ENCODE data around the gene IRX6.

Gene IRX6

GRCh38 chr16:55279598-55279997 lies 44.4 kb upstream of the IRX6 start:
- Histone ChIP-seq H3K4me3 (ENCODE audit: low read depth, low read length) (no peak overlapping the region), H3K4me2 (ENCODE audit: low read length) (no peak overlapping the region), H3K4me1 (no peaks in the 10 kb centered on the region), H3K36me3 (ENCODE audit: control insufficient read depth, insufficient read depth, low read length) (no peaks in the 10 kb centered on the region), H3K27me3 (ENCODE audit: control insufficient read depth, insufficient read depth, low read length) (no peaks in the 10 kb centered on the region), H3K9me3 (ENCODE audit: control insufficient read depth, low read length) (no peaks in the 10 kb centered on the region), H3K79me2 (no peaks in the 10 kb centered on the region), H3K27ac (no peak overlapping the region), H2AFZ (no peak overlapping the region), H3K9ac (no peak overlapping the region)
- TF ChIP-seq, protein P1, sequence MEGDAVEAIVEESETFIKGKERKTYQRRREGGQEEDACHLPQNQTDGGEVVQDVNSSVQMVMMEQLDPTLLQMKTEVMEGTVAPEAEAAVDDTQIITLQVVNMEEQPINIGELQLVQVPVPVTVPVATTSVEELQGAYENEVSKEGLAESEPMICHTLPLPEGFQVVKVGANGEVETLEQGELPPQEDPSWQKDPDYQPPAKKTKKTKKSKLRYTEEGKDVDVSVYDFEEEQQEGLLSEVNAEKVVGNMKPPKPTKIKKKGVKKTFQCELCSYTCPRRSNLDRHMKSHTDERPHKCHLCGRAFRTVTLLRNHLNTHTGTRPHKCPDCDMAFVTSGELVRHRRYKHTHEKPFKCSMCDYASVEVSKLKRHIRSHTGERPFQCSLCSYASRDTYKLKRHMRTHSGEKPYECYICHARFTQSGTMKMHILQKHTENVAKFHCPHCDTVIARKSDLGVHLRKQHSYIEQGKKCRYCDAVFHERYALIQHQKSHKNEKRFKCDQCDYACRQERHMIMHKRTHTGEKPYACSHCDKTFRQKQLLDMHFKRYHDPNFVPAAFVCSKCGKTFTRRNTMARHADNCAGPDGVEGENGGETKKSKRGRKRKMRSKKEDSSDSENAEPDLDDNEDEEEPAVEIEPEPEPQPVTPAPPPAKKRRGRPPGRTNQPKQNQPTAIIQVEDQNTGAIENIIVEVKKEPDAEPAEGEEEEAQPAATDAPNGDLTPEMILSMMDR (IDR thresholded peaks at IDR 0.05), result no peak

DNA sequence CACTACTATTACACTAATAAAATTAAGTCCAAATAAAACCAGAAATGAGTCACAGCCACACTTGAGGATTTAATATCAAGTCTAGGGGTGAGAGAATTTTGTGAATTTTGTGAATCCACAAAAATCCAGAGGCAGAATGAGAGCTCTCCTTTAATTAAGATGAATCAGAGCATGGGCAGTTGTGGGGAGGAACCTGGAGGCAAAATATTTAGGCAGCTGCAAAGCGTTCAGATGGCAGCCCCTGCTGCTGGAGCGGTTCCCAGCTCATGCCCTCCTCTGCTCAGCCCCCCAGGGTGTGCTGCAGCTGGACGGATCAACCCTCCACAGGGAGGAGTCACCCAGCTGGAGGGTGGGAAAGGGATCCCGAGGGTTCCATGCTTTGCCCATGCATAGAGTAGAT lies 43.4 kb upstream of the IRX6 start:
- Histone ChIP-seq H3K9me3 (ENCODE audit: control insufficient read depth, low read length) (no peaks in the 10 kb centered on the region), H3K4me1 (no peaks in the 10 kb centered on the region), H3K27ac (no peak overlapping the region), H3K4me2 (ENCODE audit: low read length) (no peak overlapping the region), H3K27me3 (ENCODE audit: control insufficient read depth, insufficient read depth, low read length) (no peaks in the 10 kb centered on the region), H3K9ac (no peak overlapping the region), H3K36me3 (ENCODE audit: control insufficient read depth, insufficient read depth, low read length) (no peaks in the 10 kb centered on the region), H3K79me2 (no peaks in the 10 kb centered on the region), H3K4me3 (ENCODE audit: low read depth, low read length) (no peak overlapping the region), H2AFZ (no peak overlapping the region)
- TF ChIP-seq, protein P1 (IDR thresholded peaks at IDR 0.05), result no peak

DNA sequence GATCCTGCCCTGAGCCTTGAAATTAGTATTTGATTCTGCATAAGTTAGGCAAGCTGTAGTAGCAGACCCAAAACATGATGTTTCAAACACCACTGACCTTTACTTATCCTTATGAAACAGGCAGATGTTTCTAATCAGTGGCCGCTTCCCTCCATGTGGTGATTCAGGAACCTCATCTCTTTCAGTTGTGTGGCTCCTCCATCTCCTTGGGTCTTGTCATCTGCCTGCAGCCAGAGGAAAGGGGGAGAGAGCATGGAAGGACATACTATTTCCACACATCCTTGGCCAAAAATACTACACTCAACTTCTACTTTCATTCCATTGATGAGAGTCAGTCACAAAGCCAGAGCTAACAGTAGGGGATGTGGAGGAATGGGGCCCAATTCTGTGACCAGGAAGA lies 41.6 kb upstream of the IRX6 start:
- Histone ChIP-seq H3K4me2 (ENCODE audit: low read length) (no peak overlapping the region), H3K79me2 (no peaks in the 10 kb centered on the region), H3K27ac (no peak overlapping the region), H3K4me3 (ENCODE audit: low read depth, low read length) (no peak overlapping the region), H3K27me3 (ENCODE audit: control insufficient read depth, insufficient read depth, low read length) (no peaks in the 10 kb centered on the region), H3K9me3 (ENCODE audit: control insufficient read depth, low read length) (no peaks in the 10 kb centered on the region), H3K36me3 (ENCODE audit: control insufficient read depth, insufficient read depth, low read length) (no peaks in the 10 kb centered on the region), H2AFZ (no peak overlapping the region), H3K4me1 (no peaks in the 10 kb centered on the region), H3K9ac (no peak overlapping the region)
- TF ChIP-seq, protein P1 (IDR thresholded peaks at IDR 0.05), result no peak

DNA sequence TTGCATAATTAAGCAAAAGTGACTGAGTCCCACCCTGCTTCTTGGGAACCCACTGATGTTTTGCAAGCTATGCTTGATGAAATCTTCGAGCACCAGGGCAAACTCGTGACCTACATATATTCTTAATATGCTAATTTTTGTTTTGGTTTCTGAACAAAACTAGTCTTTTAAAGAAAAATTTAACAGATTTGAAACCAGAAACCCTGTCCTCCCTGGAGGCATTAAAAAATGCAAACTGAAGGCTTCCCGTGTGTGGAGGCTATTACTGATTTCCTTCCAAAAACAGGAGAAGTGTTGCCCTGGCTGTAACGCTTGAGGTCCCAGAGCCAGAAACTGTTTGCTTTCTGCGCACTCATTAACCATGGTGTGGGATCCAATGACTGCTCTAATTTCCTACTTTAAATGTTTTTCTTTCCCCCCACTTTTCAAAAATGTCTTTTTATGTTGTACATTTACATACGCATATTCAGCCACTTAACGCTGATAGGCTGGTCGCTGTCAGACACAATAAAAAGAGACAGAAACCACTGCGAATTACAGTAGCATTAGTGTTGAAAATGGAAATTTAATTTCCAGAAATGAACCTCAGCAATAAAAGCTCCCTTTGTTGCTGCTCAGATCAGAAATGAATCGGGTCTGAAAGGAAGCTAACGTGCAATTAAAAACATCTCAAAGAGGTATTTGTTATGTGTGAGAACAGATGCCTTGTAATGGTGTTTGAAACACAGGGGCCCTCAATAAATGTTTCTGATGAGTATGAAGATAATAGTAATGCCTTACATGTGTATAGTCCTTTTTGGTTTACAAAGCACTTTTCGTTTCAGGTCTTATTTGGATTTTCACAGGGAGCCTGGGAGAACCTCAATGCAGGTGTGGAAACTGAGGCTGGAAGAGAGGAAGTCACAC lies 39.9 kb upstream of the IRX6 start:
- TF ChIP-seq, protein P1 (IDR thresholded peaks at IDR 0.05), result no peak
- no peaks in the 10 kb centered on the region for H3K4me1 ChIP-seq
- no peaks in the 10 kb centered on the region for H3K9me3 ChIP-seq (ENCODE audit: control insufficient read depth, low read length)
- no peaks in the 10 kb centered on the region for H3K36me3 ChIP-seq (ENCODE audit: control insufficient read depth, insufficient read depth, low read length)
- no peak overlapping the region for H2AFZ ChIP-seq
- H3K4me3 ChIP-seq (ENCODE audit: low read depth, low read length), result no peak overlapping the region
- H3K9ac ChIP-seq, result no peak overlapping the region
- no peak overlapping the region for H3K27ac ChIP-seq
- H3K27me3 ChIP-seq (ENCODE audit: control insufficient read depth, insufficient read depth, low read length), result no peaks in the 10 kb centered on the region
- no peak overlapping the region for H3K4me2 ChIP-seq (ENCODE audit: low read length)
- H3K79me2 ChIP-seq, result no peaks in the 10 kb centered on the region

GRCh38 chr16:55284718-55285099 lies 39.3 kb upstream of the IRX6 start:
- H3K79me2 ChIP-seq, result no peaks in the 10 kb centered on the region
- TF ChIP-seq, protein P1 (IDR thresholded peaks at IDR 0.05), result no peak
- no peak overlapping the region for H2AFZ ChIP-seq
- no peak overlapping the region for H3K9ac ChIP-seq
- no peak overlapping the region for H3K4me2 ChIP-seq (ENCODE audit: low read length)
- H3K27ac ChIP-seq, result no peak overlapping the region
- H3K4me1 ChIP-seq, result no peaks in the 10 kb centered on the region
- peaks cover under 1% of the 10 kb centered on the region for H3K36me3 ChIP-seq (ENCODE audit: control insufficient read depth, insufficient read depth, low read length)
- H3K9me3 ChIP-seq (ENCODE audit: control insufficient read depth, low read length), result no peaks in the 10 kb centered on the region
- no peak overlapping the region for H3K4me3 ChIP-seq (ENCODE audit: low read depth, low read length)
- no peaks in the 10 kb centered on the region for H3K27me3 ChIP-seq (ENCODE audit: control insufficient read depth, insufficient read depth, low read length)
